Esophagus squamous epithelium (tissue), 5 donors: ENCODE measurements around the gene LIPM. TPM values are rescaled to one million over a fixed set of nuclear protein-coding genes. Genes with fewer than 3 reads are reported as not detected.
A peak's percentile ranks its signal among the peaks of the same experiment; 100 is the strongest.
"Not testable (repeated sequence)": the region's sequence is repeated elsewhere in the genome, so short reads cannot be mapped to it uniquely, and the experiment has no call there.

ENCODE experiments used
- DNase-seq: peaks from one replicate; lab custom pipeline; 2025; lab: John Stamatoyannopoulos, UW
- H3K27ac ChIP-seq, 4 donors: fragments of 200-600 bp; sonication (generic); one replicate each; pipeline ENCODE4 v1.5.1; 2016 to 2019; ENCODE audit warnings: mild to moderate bottlenecking in 1 of 4
- H3K27me3 ChIP-seq, 4 donors: fragments of 200-600 bp; sonication (generic); 1 replicate in 3 of 4; 2 replicates in 1 of 4; pipeline versions ENCODE4 v1.5.1 to v1.6.0; 2017 to 2021; ENCODE audit warnings: antibody characterized with exemption in 1 of 4
- H3K36me3 ChIP-seq, 3 donors: fragments of 200-600 bp; sonication (generic); one replicate each; pipeline ENCODE4 v1.5.1; 2016 to 2019
- H3K4me1 ChIP-seq, 3 donors: fragments of 200-600 bp; sonication (generic); one replicate each; pipeline ENCODE4 v1.5.1; 2017 to 2019
- H3K4me3 ChIP-seq, 4 donors: fragments of 200-600 bp; sonication (generic); 1 replicate in 3 of 4; 2 replicates in 1 of 4; pipeline ENCODE4 v1.5.1; 2016 to 2019; ENCODE audit warnings: mild to moderate bottlenecking in 2 of 4, moderate library complexity in 1 of 4
- H3K9me3 ChIP-seq, 3 donors: fragments of 200-600 bp; sonication (generic); one replicate each; pipeline ENCODE4 v1.5.1; 2016 to 2019
- POLR2A ChIP-seq, 4 donors: fragments of 450-650 bp; IDR thresholded peaks; one replicate each; pipeline ENCODE4 v1.6.1; 2017; ENCODE audit warnings: antibody characterized with exemption in 4 of 4, mild to moderate bottlenecking in 4 of 4, moderate library complexity in 3 of 4
- WGBS, 2 donors: methylation state at CpG; one replicate each; pipeline ENCODE4 v1.1.5; 2018; 5-methylcytosine and 5-hydroxymethylcytosine counted together
- intact Hi-C: fragments of 100-400 bp; cut with DNase I; formaldehyde crosslinking; loops from one replicate; pipeline ENCODE4 v1.15.0; 2022
- total RNA-seq, 4 donors: library from RNA; depleted of rRNA; stranded (reverse); fragments of >200 nt; gene quantifications; one replicate each; pipeline ENCODE4 v1.1.0, GENCODE V29; 2016
- TF ChIP-seq, protein P1 (sequence below), 6 experiments: fragments of 450-650 bp in 4 of 6; fragments of 200-600 bp in 2 of 6; sonication (generic) in 2 of 6; IDR thresholded peaks; one replicate each; pipeline ENCODE4 v1.5.1; 2016 to 2019; ENCODE audit warnings: antibody characterized with exemption in 6 of 6, mild to moderate bottlenecking in 4 of 6, moderate library complexity in 4 of 6
- donor health status: DM: yes; HTN: yes; CAD: no.

The LIPM gene
- total RNA-seq, 4 donors from 2014 or later, result not detected

DNA sequence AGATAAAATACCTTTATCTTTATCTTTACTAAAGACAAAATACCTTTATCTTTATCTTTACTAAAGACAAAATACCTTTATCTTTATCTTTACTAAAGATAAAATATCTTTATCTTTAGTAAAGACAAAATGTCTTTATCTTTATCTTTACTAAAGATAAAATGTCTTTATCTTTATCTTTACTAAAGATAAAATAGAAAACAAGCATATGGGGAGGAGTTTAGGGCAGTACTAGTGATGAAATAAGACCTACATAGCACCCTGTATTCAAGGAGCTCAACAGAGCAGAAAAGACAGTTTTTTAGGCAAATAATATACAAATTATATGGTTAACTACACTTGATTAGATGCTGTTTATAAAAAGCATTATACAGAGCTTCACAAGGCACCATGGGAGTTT, 29.8 kb downstream of the LIPM start:
- peaks cover 0 to 6% (median 0%) of the 10 kb centered on the region in 3 donors for H3K36me3 ChIP-seq
- no peak overlapping the region for H3K4me3 ChIP-seq
- no peak for DNase-seq
- H3K9me3 ChIP-seq, result no peaks in the 10 kb centered on the region
- TF ChIP-seq, protein P1, sequence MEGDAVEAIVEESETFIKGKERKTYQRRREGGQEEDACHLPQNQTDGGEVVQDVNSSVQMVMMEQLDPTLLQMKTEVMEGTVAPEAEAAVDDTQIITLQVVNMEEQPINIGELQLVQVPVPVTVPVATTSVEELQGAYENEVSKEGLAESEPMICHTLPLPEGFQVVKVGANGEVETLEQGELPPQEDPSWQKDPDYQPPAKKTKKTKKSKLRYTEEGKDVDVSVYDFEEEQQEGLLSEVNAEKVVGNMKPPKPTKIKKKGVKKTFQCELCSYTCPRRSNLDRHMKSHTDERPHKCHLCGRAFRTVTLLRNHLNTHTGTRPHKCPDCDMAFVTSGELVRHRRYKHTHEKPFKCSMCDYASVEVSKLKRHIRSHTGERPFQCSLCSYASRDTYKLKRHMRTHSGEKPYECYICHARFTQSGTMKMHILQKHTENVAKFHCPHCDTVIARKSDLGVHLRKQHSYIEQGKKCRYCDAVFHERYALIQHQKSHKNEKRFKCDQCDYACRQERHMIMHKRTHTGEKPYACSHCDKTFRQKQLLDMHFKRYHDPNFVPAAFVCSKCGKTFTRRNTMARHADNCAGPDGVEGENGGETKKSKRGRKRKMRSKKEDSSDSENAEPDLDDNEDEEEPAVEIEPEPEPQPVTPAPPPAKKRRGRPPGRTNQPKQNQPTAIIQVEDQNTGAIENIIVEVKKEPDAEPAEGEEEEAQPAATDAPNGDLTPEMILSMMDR (IDR thresholded peaks at IDR 0.05), result no peak
- no peak for TF ChIP-seq POLR2A (IDR thresholded peaks at IDR 0.05)
- no peak overlapping the region for H3K27ac ChIP-seq
- H3K4me1 ChIP-seq, result peaks cover 0 to 42% (median 0%) of the 10 kb centered on the region in 3 donors
- no peaks in the 10 kb centered on the region for H3K27me3 ChIP-seq
- intact Hi-C loops, result no loop called here

DNA sequence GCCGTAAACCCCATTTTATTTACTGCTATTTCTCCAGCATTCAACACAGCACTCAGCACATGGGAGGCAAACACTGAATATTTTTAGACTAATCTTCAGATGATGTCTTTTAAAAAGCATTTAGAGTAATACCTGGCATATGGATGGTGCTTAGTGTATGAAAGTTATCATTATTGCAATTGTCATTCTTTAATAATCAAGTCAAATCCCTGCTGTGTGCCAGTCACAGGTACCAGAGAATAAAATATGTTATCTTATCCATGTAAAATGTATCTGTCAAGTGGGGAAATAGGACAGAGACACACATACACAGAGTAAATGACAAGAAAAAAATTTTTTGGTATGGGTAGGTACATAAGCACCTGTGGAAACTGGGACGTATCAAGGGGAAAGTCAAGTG, 30.6 kb downstream of the LIPM start:
- H3K36me3 ChIP-seq, result peaks cover 0 to 6% (median 0%) of the 10 kb centered on the region in 3 donors
- DNase-seq, result no peak
- intact Hi-C loops, result no loop called here
- H3K27ac ChIP-seq, result no peak overlapping the region
- H3K9me3 ChIP-seq, result no peaks in the 10 kb centered on the region
- WGBS, 2 donors, result 89 to 94% methylated on average over 2 of the region's 2 CpGs
- H3K27me3 ChIP-seq, result no peaks in the 10 kb centered on the region
- H3K4me3 ChIP-seq, result no peak overlapping the region
- peaks cover 0 to 48% (median 0%) of the 10 kb centered on the region in 3 donors for H3K4me1 ChIP-seq
- TF ChIP-seq, protein P1 (IDR thresholded peaks at IDR 0.05), result no peak
- TF ChIP-seq POLR2A (IDR thresholded peaks at IDR 0.05), result no peak

- WGBS, 2 donors, result 46 to 61% methylated on average over 2 of the region's 2 CpGs
- DNase-seq, result no peak
- peaks cover 0 to 54% (median 0%) of the 10 kb centered on the region in 3 donors for H3K4me1 ChIP-seq
- intact Hi-C loops, result no loop called here
- no peak overlapping the region for H3K27ac ChIP-seq
- H3K36me3 ChIP-seq, result peaks cover 0 to 6% (median 0%) of the 10 kb centered on the region in 3 donors
- H3K27me3 ChIP-seq, result no peaks in the 10 kb centered on the region
- TF ChIP-seq, protein P1 (IDR thresholded peaks at IDR 0.05), result no peak
- no peak for TF ChIP-seq POLR2A (IDR thresholded peaks at IDR 0.05)
- no peaks in the 10 kb centered on the region for H3K9me3 ChIP-seq
- H3K4me3 ChIP-seq, result no peak overlapping the region
Measured at GRCh38 chr10:88833723-88834122, 31.2 kb downstream of the LIPM start.

DNA sequence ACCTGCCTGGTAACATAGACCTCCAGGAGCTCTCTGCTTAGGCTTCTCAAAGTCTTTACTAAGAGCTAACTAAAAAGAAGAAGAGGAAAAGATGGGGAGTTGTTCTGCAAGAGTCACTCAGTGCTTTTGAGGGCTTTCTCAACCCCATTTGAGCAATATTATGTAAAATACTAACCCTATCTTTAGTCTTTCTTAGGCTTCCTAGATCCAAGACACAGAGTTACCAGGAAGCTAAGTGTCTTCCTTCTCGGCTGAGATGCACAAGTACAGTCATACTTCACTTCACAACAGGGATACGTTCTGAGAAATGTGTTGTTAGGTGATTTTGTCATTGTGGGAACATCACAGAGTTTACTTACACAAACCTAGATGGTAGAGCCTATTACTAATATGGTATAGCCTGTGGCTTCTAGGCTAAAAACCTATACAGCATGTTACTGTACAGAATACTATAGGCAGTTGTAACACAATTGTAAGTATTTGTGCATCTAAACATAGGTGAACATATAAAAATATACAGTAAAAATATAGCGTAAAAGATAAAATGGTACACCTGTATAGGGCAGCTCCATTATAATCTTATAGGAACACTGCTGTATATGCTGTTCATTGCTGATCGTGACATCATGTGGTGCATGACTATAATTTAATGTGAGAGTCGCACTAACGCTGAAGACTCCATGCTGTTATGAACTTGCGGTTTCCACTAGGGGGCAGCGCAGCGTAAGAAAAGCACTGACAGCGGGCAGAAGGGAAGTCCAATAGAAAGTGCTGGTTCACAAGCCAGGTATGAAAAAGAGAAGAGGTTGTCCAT, 32.8 kb downstream of the LIPM start:
- intact Hi-C loops, result loop anchor here (5.0 kb wide), 1 partner anchor 97 kb away; no protein-coding TSS in a partner anchor
- WGBS, 2 donors, result 17 to 21% methylated on average over 10 of the region's 10 CpGs
- Histone ChIP-seq H3K4me1 (peaks cover 0 to 55% (median 0%) of the 10 kb centered on the region in 3 donors), H3K36me3 (peaks cover 0 to 6% (median 0%) of the 10 kb centered on the region in 3 donors), H3K9me3 (no peaks in the 10 kb centered on the region), H3K27ac (no peak overlapping the region), H3K27me3 (no peaks in the 10 kb centered on the region), H3K4me3 (no peak overlapping the region)
- peak; percentile 17 for DNase-seq
- TF ChIP-seq, protein P1 (IDR thresholded peaks at IDR 0.05), result peak; percentile 73 to 95 (median 92)
- no peak for TF ChIP-seq POLR2A (IDR thresholded peaks at IDR 0.05)

DNA sequence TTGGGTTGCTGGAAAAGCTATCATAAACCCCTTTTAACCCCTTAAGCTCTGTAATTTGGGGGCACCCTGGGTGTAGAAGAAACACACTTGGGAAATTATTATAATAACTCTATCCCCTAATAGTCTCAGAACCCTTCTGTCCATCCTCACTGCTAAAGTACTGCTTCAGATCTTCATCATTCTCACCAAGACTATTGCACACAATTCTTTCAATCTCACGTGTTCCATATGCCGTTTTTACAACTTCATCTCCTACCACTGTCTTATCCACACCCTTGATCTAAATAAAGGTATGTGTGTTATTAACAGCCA, 33.3 kb downstream of the LIPM start:
- H3K4me1 ChIP-seq, result peaks cover 0 to 60% (median 0%) of the 10 kb centered on the region in 3 donors
- H3K4me3 ChIP-seq, result no peak overlapping the region
- intact Hi-C loops, result loop anchor here (5.0 kb wide), 1 partner anchor 96 kb away; no protein-coding TSS in a partner anchor
- H3K27ac ChIP-seq, result no peak overlapping the region
- TF ChIP-seq, protein P1 (IDR thresholded peaks at IDR 0.05), result no peak
- no peak for TF ChIP-seq POLR2A (IDR thresholded peaks at IDR 0.05)
- H3K27me3 ChIP-seq, result no peaks in the 10 kb centered on the region
- H3K9me3 ChIP-seq, result no peaks in the 10 kb centered on the region
- WGBS, 2 donors, result 11 to 19% methylated on average over 2 of the region's 2 CpGs
- DNase-seq, result no peak
- H3K36me3 ChIP-seq, result peaks cover 0 to under 1% (median 0%) of the 10 kb centered on the region in 3 donors

DNA sequence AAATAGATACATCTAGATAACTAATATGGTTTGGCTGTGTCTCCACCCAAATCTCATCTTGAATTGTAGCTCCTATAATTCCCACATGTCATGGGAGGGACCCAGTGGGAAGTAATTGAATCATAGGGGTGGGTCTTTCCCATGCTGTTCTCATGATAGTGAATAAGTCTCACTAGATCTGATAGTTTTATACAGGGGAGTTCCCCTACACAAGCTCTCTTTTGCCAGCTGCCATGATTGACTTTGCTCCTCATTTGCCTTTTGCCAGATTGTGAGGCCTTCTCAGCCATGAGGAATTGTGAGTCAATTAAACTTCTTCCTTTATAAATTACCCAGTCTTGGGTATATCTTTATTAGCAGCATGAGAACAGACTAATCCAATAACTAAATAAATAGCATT, 35.1 kb downstream of the LIPM start:
- H3K27me3 ChIP-seq, H3K36me3 ChIP-seq, DNase-seq, H3K4me3 ChIP-seq, H3K9me3 ChIP-seq: not testable (repeated sequence)
- H3K27ac ChIP-seq, result peak overlapping the region in 1 of 4 donors; percentile 18
- intact Hi-C loops, result loop anchor here (5.0 kb wide), 1 partner anchor 95 kb away; no protein-coding TSS in a partner anchor
- peaks cover 0 to 54% (median 0%) of the 10 kb centered on the region in 3 donors for H3K4me1 ChIP-seq
